ENCODE measurements around the gene RBM38.
A peak's percentile ranks its signal among the peaks of the same experiment; 100 is the strongest.
"Not testable (repeated sequence)": the region's sequence is repeated elsewhere in the genome, so short reads cannot be mapped to it uniquely, and the experiment has no call there.

RBM38 gene

DNA sequence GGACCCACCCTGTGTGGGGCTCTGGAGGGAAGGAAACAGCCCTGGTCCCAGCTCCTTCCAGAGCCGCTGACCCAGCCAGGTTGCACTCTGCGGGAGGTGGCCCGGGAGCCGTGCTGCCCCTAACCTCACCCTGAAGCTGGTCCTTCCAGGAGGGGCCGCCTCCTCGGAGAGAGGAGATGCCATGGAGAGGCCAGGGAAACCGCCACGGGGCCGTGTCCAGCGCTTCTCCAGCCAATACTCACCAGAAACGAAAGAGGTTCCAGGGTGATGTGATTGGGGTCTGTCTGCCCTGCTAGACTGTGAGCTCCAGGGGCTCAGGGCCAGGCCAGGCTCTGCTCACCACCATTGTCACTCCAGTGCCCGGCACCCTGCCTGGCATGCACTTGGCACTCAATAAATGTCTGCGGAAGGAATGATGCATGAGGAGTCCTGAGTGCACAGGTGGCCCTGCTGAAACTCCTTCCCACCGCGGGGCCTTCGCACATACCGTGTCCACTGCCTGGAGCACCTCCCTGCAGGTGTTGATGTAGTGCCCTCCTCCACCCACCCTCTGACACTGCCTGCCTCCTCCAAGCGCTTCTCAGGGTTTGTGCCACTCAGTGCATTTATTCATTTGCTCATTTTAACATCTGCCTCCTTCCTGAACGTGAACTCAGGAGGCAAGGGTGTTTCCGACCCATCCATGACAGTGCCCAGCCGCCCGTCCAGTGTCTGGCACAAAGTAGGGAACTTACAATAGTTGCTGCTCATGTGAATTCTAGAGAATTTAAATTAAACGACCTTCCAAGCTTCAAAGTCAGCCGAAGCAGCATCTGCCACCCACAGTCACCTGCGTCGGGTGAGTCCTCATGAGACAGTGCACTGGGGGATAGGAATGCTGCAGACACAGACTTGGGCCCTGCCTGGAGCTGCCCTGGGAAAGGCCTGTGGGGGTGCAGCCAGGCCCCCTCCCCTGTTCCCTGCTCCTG lies 30.3 kb downstream of the RBM38 start:
- DNase-seq: no peak

DNA sequence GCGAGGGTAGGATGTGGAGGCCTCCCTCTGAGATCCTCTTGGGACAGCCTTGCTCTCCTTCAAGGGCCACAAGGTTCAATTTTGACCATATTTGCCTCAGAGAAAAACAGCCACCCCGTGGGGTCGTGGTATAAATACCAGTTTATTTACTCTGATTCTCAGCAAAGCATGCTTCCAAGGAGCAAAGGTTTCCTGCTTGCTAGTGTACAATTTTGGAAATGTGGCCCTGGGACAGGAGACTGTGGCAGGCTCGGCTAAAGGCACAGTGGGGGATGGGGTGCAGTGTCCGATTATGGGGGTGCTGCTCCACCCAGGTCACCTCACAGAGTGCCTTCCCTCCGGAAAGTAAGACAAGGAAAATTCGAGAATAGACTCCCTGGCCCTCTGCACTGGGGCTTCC lies 31.1 kb downstream of the RBM38 start:
- no peak for DNase-seq

DNA sequence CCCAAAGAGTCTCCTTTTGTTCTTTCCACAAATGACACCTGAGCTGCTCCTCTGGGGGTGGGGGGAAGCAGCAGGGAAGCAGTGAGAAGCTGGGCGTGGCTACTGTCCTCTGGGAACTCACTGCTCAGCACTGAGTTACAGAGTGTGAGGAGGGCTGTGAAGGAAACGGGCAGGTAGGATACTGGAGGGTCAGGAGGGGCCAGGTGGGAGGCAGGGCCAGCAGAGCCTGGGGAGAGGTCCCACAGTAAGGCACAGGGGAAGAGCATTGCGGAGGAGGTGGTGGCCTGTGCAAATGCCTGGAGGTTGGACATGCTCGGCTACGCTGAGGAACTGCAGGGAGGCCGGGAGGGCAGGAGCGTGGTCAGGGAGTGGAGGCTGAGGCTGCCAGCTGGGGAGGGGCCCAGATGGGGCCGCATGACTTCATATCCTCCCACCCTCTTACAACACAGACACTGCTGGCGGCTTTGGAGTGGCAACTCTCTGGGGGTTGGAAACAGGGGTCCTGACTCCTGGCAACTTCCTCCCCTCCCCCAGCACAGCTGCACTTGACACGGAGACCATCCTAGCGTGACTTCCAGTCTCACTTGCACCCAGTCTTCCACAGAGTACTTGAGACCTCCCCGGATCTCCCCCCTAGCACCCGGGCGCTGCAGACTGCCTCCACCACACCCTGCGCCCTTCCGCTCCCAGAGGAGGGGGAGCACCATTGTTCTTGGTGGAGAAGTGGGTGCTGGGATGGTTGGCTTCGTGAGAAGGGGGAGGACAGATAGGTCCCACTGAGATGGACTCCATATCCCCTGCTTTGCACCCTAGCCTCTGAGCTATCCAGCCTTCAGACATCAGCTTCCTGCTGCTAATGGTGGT lies 34.2 kb downstream of the RBM38 start:
- no peak for DNase-seq

DNA sequence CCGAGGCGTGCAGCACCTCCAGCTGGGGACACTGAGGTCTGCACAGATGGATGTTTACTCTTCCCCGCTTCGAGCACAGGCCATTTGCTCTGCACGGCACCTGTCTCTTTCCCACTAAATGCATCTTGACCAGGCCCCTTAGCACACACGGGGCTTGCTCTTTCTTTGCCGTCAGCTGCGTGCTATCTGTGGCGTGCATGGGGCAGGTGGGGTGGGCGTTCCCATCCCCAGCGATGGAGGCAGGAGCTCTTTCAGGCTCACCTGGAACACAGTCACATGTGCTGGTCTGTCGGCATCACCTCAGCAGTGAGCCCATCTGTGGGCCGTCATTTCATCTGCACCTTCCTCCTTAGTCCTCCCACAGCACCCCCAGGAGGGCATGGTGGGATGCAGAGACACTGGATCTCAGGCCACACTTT lies 35.1 kb downstream of the RBM38 start:
- no peak for DNase-seq

DNA sequence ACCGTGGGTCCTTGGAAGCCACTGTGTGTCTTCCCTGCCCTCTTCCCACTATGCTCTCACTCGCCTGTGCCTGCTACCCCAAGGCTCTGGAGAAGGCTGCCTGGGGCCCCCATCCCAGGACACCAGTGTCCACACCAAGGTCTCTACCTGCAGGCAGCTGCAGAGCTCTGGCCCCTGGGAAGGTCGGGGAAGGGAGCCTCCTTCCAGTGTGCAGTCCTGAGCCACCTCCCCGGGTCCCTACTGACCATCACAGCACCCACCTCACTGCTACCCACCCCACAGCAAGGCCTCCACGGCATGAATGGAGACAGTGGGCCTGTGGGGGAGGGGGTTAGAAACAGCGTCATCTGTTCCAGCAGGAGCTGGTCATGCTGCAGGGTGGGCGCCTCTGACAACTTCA lies 35.6 kb downstream of the RBM38 start:
- no peak for DNase-seq

DNA sequence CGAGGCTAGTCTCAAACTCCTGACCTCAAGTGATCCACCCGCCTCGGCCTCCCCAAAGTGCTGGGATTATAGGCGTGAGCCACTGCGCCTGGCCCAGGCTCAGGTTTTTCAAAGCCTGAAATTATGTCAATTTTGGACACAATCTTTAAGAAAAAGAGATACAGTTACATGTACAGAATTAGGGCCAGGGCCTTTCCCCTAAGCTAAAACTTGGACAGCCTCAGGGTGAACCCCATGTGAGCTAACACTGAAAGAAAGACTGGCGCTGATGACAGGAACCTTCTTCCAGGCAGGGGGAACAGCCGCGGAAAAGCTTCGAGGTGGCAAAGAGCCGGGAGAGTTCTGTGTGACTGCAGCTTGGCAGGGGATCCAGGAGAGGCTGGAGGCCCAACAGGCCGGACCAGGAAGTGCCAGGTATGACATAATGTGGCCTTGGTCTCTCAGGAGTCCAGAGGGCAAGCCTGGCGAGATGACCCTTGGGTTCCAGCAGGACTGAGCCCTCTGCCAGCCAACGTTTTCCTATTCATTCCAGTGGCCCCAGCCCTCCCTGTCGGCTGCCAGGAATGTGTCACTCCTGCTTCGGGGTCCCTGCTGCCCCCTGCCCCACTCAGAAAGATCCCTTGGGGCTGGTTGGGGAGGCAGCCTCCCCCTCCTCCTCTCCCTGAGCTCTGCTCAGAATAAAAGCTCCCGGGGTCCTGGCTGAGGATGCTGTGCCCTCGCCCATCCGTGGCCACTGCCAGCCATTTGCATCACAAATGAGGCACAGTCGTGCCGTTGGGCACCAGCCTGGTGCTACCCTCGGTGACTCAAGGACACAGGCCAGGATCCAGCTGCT lies 37.3 kb downstream of the RBM38 start:
- DNase-seq: no peak

DNA sequence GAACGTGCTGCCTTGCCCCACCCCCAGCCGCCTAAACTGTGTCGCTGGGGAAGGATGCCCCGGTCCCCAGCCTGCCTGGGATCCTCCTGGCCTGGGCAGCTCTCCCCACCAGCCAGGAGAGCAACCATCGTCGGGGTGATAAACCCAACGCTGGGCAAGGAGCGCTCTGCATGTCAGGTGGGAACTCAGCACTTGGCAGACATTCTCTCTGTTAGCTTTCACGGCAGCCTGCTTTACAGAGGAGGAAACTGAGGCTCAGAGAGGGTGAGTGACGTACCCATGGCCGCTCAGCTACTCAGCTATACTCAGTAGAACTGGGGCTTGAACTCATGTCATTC lies 37.9 kb downstream of the RBM38 start:
- DNase-seq: no peak

DNA sequence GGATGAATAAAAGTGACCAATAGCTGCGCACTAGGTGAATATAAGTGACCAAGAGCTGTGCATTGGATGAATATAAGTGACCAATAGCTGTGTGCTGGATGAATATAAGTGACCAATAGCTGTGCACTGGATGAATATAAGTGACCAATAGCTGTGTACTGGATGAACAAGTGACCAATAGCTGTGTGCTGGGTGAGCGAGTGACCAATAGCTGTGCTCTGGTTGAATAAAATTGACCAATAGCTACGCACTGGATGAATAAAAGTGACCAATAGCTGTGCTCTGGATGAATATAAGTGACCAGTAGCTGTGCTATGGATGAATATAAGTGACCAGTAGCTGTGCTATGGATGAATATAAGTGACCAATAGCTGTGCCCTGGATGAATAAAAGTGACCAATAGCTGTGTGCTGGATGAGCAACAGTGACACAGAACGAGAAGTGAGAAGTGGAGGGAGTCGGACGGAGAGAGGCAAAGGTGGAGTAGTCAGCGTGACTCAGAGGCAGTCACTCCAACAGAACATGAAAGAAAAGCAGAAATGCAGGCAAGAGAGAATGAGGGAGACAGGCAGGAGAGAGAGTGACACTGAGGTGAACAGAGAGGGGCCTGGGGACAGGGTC lies 38.5 kb downstream of the RBM38 start:
- DNase-seq: no peak

DNA sequence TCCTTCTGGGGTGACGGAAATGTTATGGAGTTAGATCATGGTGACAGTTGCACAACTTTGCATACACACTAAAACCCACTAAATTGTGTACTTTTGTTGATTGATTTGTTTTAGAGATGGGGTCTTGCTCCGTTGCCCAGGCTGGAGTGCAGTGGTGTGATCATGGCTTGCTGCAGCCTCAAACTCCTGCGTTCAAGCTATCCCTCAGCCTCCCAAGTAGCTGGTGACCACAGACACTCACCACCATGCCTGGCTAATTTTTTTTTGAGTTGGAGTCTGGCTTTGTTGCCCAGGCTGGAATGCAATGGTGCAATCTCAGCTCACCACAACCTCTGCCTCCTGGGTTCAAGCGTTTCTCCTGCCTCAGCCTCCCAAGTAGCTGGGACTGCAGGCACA lies 39.0 kb downstream of the RBM38 start:
- DNase-seq: not testable (repeated sequence)

DNA sequence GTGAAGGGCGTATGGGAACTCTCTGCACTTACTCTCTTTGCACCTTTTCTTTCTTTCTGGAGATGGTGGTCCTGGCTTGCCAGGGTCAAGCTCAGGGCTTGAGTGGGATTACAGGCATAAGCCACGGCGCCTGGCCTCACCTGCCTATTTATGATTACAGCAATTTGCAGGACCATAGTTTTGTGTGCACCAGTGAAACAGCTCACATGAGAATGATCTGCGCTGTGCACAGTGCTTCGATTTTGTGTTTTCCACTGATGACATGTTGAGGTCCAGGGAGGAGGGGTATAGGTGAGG lies 40.3 kb downstream of the RBM38 start:
- DNase-seq: no peak

DNA sequence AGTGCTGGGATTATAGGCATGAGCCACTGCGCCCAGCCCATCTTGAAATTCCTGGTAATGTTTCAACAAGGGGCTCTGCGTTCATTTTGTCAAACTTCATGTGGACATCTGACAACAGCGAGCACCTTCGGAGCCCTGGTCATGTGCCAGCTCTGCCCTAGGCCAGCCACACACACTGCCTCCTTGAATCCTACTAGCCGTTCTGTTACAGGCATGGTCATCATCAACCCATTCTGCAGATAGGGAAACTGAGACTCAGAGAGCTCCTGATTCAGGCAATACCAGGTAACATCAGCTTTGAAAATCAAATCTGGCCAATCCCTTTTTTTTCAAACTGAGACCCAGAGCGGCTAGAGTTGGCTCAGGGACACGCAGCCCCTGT lies 41.3 kb downstream of the RBM38 start:
- DNase-seq: no peak

DNA sequence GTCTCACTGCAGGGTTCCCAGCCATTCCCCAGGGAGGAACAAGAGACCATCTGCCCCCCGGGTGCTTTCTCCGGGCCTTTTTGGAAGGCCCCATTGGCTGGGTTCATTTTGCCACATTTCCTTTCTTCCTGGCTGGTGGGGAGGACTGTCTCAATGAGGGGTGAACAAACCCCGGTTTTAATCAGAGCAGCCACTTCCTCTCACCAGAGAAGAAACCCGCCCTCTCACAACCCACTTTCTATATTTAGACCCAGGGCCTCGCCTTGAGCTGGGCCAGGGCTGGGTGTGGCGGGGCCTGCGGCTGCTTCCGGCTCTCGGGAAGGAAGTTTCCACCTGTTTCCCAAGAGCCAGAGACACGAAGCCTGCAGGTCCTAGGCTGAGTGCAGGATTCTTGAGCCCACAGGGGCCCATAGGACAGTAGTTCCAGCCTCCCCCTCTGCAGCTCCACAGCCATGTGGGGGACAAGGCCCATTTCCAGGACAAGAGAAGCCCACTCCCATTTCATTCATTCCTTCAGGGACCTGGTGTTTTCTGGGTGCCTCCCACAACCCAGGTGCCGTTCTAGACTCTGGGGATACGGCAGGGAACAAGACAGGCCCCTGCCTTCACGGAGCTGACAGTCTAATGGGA lies 41.8 kb downstream of the RBM38 start:
- no peak for DNase-seq

DNA sequence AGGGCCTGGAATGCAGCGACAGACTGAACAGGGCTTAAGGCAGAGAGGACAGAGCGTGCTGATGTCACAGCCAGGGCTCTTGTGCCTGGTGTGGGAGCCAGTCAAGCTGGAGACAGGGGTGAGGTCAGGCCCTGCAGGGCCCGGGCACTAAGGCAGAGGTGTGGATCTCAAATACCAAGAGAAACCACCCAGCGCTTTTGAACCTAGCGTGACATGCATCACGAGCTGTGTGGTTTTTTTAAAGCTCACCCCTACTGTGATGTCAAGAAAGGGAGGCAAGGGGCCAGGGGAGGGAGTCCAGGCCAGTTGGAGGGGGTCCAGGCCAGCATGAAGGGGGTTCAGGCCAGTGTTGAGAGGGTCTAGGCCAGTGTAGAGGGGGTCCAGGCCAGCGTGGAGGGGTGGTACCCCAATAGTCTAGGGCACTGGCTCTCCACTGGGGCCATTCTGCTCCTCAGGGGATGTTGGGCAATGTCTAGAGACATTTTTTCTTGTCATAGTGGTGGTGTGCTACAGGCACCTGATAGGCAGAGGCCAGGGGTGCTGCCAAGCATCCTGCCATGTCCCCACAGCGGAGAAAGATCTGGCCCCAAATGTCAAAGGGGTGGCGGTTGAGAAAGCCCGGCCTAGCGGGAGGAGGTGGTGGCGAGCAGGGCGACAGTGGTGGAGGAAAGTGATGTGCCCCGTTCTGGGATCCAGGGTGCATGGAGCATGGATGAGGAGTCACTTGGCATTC lies 42.6 kb downstream of the RBM38 start:
- no peak for DNase-seq

DNA sequence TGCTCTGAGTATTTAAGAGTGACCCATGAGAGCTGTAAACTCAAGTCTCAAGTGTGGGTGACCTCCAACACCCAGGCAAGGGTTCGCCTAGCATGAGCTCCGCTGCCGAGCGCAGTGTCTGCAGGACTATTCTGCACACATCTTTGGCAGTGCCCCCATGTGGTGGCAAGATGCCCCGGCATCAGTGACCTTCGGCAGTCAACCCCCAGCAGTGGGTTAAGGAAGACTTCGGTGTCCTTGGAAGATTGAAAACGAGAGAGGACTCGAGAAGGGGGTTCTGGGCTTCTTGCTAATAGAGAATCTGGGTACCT lies 43.1 kb downstream of the RBM38 start:
- no peak for DNase-seq

DNA sequence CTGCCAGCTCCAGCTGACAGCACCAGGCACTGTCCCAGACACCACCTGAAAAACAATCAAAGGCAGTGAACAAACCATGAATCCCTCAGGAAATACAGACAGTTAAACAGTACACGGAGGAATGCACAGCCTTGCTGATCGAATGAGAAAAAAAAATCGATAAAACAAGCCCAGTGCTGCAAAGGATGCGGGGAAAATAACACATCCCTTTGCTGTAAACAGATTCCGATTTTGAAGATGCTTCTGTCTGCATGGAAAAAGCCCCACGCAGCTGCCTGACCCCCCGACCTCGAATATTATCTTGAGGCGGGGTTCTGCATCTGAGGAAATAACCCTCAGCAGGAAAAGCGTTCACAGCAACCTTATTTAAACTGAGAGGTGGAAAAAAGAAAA lies 43.9 kb downstream of the RBM38 start:
- DNase-seq: no peak

DNA sequence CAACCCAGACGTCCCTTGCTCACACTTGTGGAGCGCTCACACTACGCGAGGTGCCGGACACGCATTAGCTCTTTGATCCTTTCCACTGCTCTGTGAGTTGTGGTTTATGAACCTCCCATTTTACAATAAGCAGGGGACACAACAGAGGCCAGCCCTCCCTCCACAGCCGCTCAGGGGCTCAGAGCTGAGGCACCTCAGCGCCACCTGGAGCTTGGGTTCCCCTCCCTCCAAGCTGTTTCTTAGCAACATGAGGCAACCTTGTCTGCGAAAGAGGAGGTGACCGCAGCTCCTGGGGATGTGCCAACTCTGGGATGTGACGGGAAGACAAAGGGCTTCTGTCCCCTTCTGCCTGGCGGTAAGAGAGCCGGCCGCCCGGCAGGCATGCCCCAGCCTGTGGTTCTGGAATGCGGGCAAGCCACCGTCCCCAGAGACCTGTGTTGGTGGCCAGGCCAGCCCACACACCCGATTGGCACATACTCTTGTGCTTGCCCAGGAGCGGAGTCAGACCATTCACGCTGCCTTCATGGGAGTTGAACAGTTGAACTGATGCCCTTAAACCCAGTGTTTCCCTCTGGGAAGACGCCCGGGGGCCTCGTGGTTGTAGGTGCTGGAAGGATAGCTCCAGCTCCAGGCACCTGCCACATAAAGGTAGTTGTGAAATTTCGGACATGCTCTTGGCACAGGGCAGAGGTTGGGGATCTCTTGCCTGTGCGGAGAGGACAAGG lies 44.5 kb downstream of the RBM38 start:
- peak; percentile 69 for DNase-seq

DNA sequence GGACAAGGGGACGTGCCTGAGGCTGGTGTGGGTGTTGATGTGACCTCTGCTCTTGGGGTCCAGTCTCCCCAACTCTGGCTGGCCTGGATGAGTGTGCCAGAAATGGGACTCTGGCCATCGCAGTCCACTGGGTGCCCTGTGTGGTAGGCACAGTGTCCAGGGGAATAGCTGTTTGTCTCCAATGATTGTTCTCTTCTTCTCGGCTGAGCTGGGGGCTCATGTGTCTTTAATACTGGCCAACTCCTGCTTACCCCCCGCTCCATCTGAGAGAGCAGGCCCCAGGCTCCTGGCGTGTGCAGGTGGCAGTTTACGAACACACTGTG lies 45.0 kb downstream of the RBM38 start:
- DNase-seq: no peak

DNA sequence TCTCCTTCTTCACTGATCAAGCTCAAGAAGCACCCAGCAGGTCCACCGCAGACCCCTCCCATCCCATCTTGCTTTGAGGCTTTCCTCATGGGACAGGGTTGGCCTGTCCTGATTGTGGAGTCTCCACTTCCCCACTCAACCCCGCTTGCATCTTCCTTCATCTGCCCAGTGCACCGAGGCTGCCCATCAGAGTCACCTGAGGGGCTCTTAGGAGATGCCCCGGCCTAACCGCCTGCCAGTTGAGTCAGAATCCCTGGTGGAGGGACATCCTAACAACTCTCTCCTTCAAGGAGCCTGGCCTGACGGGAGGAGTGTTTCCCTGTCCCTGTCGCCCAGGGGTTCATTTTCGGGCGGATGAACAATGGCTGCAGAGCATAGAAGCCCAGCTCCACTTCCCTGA lies 46.1 kb downstream of the RBM38 start:
- DNase-seq: no peak

DNA sequence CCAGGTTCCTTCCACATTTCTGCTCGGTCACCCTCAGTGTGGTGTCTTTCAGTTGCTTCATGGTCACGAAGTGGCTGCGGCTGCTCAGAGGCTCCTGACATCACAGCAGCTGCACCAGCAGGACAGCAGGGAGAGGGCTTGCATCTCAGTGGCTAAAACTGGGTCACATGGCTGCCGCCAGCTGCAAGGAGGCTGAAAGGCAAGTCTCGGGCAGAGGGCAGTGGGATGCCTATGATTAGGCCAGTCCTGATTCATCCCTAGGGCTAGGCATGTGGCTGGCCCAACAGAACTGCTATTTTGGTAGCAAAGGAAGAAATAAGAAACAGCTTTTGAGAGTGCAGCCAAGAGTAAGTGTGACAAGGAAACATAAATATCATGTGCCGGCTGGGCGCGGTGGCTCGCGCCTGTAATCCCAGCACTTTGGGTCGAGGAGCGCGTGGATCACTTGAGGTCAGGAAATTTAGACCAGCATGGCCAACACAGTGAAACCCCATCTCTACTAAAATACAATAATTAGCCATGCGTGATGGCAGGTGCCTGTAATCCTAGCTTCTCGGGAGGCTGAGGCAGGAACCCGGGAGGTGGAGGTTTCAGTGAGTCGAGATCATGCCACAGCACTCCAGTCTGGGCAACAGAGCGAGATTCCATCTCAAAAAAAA lies 46.6 kb downstream of the RBM38 start:
- no peak for DNase-seq

DNA sequence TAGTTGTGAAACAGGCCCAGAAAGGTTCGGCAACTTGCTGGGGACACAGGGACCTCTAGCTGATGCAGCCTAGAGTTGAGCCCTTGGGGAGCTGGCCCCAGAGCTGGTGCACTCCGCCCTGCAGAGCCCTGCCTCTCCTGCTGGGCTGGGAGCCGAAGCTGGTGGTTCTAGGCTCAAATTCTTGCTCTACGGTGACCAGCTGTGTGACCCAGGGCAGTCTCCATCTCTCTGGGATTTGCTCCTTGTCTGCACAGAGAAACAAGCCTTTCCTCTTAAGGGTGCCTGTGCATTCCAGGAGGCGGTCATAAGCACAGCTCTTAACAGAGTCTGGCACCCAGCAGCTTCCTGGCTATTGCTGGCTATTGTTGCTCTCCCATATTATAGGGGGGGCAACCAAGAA lies 47.4 kb downstream of the RBM38 start:
- no peak for DNase-seq

DNA sequence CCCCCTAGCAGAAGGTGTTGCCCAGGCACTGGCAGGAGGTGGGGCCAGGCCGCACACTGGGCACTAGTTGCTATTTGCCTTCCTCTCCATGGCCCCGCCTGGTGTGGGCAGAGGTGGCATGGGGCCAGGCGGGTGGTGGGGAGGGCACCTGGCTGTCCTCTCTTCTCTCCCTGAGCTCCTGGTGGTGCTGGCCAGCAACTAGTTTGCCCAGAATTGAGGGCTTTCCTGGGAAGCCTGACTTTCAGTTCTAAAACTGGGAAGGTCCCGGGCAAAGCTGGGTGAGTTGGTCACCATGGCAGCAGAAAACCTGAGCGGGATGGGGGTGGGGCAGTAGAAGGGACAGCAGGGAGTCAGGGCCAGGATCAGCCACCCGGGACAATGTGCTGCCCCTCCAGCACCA lies 48.2 kb downstream of the RBM38 start:
- no peak for DNase-seq

All from retina (tissue), 1 donor.